Inferior parietal cortex (tissue), 1 donor: ENCODE results near the gene GABBR2.

ENCODE experiments used
- DNase-seq: peaks from one replicate; pipeline ENCODE4 v3.0.0-alpha.2; 2016; ENCODE audit errors: extremely low spot score

GABBR2 gene

DNA sequence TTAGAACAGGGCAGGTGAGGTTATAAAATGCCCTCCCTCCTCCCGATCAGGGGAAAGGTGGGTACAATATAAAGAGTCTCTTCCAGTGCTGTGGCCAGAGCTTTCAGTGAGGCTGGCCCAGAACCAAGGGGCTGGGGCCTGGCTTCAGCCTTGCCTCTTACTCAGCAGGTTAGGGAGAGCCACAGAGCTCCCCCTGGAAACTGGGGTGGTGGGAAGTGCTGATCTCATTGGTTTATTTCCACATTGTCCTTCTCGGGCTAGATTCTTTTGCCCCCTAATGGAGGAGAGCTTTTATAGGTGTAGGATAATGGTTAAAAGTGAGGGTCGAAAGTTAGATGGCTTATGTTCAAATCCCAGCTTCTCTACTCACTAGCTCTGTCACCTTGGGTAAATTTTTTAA lies 266.6 kb downstream of the GABBR2 start:
- DNase-seq, result no peak

DNA sequence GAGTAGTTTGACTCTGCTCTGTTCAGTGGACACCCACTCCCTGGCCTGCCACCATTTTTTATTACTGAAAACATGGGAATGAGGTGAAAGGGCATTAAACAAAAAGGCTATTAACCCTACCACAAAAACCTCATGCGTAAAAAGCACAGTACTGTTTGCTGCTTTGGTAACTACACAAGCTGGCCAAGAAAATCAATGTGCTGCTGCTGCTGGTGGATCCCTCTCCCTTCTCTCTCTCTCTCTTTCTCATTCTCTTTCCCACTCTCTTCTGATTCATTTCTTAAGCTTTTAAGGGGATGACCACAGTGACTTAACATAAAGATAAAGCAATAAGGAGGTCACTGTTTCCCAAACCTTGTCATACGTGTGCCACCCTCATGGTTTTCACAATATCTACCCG lies 270.1 kb downstream of the GABBR2 start:
- no peak for DNase-seq

DNA sequence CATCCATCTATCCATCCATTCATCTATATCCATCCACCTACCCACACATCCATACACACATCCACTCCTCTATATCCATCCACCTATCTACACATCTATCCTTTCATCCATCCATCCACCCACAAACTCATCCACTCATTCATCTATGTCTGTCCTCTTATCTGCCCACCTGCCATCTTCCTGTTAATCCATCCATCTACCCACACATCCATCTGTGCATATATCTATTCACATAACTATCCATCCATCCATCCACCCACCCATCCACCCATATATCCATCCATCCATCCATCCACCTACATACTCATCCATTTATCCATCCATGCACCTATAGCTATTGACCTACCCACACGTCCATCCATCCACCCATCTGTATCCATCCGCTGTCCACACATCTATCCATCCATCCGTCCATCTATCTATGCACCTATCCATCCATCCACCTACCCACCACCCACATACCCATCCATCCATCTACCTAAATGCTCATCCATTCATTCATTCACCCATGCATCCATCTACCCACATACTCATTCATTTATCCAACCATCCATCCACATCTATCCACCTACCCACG lies 271.2 kb downstream of the GABBR2 start:
- no peak for DNase-seq

DNA sequence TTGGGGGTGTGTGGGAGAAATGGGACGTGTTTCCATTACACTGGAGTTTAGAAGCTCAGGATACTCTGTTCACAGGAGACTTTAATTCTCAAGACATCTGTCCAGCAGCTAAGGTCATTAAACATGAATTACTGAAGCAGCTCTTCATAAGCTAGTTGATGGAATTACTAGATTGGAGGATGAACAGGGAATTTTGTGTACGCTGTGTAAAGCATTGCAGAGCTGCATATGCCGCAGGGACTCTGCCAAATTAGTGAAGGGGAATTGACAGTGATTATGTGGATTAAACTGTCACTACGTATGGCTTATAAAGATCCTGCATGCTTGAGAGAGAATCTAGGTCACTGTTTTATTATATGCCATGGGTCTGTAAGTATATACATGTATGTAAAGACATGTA lies 275.8 kb downstream of the GABBR2 start:
- DNase-seq, result no peak

DNA sequence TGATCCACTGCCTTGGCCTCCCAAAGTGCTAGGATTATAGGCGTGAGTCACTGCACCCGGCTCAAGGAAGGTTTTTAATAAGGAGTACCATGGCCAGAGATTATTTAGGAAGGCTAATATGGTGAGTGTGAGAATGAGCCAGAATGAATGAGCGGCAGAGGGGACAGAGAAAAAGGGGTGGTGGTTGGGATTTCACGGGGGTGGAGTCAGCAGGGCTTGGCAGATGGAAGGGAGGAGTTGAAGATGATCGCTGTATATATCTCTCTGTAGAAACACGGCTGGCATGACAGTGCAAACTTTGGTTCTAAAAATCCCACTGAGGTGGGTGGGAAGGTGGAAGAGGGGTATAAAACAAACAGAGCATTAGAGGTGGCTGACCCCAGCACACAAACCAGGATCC lies 276.6 kb downstream of the GABBR2 start:
- DNase-seq, result no peak

DNA sequence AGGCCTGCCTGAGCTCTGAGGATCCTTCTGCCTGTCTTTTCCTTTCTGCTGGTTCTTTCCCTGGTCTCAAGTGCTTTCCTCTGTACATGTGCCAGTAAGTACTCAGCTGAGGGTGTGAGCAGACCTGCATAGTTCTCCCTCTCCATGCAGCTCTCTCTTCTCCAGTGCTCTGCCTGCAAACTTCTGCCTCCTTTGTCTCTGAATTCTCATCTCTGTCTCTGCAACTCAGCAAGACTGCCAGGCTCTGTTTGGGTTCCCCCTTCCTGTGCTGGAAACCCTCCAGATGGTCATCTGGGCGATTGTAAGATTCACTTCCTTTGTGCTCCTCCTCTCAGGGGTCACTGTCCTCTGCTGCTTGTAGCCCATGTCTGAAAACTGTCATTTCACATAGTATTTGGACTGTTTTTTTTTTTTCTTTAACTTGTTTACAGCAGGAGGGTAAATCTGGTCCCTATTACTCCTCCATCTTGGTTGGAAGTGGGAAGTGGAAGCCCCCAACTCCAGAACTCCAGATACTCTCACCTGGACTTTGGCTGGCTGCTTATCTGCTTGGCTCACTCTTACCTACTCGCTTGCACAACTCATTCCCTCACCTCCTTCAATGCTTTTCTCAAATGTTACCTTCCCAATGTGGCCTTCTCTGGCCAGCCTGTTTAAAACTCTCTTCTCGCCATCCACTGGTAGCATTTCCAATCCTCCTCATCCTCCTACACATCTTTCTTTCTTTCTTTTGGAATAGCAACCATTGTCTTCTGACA lies 278.0 kb downstream of the GABBR2 start:
- no peak for DNase-seq

DNA sequence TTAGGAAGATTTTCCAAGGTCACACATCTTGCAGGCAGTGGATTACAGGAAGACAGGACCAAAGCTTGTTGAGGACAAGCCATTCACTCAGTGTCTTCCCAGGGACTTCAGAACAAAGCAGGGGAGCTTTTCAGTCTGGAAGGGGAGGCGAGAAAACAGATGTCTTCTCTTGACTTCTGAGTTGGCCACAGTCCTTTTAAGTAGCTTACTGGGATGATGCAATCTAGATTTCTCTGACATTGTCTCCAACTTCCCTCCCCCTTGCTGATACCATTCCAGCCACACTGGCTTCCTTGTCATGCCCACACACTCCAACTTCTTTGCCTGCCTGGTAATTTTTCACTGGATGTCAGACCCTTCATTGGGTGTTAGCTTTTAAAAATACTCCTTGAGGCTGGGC lies 279.1 kb downstream of the GABBR2 start:
- no peak for DNase-seq

DNA sequence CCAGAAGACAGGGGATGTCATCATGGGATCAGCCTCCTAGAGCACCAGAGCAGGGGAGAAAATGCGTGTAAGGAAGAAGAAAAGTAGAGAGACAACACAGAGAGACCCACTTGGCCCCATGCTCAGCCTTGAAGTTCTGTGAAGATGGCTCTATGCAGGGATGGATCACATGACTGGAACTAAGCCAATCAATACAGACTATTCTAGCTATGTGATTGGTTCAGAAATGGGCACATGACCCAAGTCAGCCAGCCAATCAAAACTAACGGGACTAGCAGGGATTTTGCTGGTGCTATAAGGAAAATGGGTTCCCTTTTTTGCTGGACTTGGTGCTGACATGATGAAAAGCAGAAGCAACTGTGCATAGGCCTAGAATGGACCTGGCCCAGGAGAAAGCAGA lies 280.3 kb downstream of the GABBR2 start:
- DNase-seq, result no peak

DNA sequence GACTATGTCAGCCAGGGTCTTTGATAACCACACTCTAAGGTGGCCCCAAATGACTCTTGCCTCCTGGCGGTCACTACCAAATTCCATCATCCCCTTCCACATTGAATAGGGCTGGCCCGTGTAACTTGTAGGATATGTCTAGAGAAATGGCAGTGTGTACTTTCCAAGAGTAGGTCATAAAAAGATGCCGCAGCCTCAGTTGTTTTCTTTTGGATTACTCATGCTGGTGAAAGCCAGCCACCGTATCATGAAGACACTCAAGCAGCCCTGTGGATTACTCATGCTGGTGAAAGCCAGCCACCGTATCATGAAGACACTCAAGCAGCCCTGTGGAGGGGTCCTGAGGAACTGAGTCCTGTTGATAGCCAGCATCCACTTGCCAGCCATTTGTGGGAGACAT lies 281.2 kb downstream of the GABBR2 start:
- DNase-seq, result no peak

DNA sequence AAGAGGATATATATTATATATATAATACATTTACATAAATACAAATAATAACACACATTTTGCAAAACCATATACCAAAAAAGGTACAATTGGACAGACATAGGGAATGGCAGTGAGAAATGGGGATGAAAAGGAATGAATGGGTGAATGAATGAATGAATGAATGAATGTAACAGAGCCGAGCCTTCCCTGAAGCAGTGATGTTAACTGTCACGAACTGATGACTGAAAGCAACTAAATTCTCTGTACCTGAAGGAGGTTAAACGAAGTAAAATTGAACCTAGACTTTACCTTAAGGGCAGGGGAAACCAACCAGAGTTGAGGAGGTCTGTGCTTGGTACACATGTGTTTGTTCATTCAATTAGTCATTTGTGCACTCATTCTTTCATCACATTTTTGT lies 283.7 kb downstream of the GABBR2 start:
- no peak for DNase-seq

DNA sequence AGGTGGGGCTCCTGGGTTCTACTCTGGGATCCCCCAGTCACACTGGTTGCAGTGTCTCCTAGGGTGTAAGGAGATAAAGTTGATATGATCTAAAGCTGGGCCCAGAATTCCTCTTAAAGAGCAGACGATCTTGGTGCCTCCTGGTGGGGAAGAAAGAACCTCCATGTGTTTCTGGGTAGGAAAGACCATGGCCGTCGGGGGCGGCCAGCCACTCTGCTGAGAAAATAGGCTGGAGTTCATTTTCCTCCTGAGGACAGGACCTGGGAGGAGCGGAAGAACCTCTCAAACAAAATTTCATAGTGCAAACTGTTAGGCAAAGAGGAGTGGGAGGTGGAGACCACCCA lies 289.5 kb downstream of the GABBR2 start:
- no peak for DNase-seq

DNA sequence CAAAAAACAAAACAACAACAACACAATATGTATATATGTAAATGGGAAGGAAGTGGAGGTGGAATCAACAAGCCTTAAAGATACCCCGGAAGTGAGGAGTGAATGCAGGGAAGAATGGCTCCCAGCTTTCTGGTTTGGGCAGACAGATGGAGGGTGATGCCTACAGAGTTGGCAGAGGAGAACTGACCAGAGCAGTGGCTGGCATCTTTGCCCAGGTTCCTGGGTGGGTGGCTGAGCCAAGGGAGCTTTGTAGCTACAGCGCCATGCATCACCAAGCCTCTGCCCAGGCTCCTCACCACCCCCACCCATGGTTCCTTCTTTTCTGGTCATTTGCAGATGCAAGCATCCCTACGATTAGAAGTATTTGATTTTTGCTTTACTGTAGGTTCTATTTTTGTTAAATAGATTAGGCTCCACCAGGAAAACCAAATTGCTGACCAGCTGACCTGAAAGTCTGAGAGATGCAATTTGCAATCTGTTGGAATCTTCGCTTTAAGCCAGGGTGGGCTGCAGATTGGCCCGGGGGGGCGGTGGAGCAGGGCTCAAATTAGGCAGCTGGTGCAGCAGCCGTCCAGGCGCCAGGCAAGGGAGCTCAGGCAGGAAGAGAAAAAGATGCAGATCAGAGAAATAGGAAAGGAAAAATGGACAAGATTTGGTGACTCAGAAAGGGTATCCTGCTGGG lies 290.0 kb downstream of the GABBR2 start:
- DNase-seq, result no peak

DNA sequence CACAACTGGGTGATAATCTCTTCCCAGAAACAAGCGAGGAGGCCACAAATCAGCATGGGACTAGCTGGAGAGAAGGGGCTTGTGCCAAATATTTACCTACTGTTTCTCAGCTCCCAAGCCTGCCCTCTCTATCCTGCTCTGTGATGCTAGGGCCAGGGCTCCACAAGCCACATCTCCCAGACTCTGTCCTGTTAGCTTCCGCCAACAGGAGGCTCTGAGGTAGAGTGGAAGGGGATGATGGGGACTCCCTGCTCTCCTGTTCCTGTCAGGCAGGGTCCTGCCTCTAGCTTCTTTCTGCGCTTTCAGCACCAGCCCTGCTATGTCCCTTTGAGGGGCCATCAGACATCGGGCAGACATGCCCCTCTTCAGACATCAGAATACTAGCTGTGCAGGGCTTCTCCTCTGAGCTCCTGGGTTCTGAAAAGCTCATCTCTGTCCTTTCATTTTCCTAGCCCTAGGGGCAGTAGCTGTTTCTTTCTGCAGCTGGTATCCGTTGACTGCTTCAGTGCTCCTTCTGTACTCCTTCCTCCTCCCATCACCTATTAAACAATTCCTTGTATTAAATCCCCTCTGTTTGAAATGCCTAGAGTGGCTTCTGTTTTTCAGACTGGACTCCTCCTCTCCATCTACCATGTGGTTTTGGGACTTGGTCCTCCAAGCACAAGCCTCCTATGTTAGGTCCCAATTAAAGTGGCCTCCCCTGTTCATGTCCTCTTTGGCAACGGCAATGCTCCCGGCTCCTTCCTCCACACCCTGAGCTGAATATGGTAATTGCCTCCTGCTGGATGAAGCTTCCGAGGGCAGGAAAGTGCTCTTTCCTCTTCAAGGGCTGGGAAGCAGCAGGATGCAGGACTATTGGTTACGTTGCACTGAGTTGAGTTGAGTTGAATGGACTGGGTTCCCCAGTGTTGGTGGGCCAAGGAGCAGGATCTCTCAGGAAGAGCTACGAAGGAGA lies 292.2 kb downstream of the GABBR2 start:
- no peak for DNase-seq

DNA sequence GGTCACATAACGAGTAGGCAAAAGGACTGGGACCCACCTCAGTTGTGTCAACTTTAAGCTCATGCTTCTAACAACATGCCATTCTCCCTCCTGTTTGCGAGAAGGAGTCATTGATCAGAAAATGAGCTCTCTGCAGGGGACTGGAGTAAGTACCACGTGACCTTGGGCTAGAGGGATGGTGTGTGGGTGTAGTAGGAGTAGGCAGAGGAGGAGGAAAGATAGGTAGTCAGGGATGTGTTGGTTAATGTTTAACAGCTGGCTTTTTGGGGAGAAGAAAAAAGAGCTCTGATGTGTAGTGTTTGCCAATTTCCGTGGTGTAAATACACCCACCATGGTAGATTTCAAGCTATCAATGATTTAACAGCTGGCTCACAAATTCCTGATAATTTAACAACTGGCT lies 293.0 kb downstream of the GABBR2 start:
- no peak for DNase-seq

DNA sequence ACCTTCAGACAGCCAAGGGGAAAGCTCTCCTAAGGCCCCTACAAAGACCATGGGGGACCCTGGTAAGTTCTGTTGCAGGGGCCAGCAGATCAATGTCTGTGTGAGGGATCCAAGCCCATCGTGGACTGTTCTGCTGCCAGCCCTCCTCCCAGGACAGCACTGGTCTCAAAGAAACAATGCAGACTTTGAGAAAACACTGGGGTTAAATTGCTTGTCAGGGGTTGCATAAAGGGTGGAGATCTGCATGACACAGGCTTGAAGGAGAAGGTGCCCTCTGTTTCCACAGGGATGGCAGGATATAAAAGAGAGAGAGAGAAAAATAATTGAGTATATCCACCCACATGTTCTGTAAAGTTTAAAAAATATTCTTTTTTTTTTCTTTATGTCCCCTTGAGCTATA lies 295.7 kb downstream of the GABBR2 start:
- no peak for DNase-seq

DNA sequence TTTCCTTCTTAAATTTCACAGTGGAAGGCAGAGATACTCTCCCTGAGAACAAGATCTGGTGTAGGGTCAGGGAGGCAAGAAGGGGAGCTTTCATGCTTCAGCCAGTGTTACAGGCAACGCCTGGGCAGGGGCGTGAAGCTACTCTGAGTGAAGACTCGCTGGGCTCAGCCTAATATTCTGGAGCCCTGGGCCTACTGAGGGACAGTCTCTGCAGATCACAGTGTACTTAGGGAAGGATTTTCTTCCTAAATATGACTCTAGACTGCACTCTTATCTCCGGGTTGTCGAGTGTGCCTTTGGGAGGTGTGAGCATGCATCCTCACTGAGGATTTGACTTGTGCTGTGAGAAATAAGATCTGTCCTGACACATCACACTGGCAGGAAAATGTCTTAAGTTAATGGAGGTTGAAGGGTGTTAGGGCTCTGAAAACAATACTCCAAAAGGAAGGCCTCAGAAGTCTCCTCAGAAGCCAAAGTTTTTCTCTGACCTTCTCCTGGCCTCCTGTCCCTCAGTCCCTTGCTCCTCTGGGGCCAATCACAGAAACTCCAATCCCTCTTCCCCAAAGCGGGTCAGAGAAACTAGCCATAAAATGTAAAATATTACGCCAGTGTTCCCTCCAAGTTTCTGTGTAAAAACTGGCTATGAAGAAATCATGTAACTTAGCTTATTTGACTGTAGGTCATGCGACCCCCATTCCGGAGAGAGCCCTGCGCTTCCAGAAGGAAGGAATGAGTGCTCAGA lies 296.5 kb downstream of the GABBR2 start:
- no peak for DNase-seq

DNA sequence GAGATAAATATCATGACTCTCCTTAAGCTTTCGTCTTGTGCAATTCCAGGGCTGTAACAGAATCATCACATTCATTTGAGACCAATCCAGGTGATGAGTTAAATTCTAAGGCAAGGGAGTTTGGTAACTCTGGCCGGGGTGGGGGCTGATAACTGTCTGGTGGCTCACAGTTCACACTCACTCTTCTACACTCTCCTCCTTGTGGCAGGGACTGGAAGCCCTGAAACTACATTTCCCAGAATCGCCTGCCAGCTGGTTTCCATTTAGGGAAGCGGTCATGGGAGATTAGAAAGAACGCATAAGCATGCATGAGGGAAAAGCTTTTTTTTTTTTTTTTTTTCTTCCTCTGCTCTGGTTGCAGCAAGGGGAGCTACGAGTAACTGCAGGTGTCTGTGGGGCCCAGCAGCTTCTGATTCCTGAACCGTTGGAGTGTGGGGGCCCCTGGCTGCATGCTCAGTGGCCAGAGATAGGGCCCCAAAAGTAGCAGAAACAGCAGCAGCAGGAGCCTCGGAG lies 298.5 kb downstream of the GABBR2 start:
- DNase-seq, result peak; percentile 64

DNA sequence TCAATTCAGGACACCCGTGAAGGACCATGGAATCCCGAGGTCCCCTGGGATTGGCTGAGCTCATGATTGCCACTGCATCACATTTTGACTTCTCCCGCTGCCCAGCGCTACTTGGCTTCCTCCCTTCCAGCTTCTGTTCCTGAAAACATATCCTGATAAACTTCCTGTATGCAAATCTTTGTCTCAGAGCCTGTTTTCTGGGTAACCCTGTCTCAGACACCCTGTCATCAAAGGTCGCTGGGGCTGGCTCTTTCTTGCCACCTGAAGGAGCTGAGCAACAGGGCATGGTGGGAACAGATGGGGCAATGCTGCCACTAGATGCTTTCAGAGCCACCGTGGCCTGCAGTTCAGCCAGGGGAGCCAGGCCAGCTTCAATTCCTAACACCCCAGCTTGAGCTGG lies 299.0 kb downstream of the GABBR2 start:
- DNase-seq, result no peak

DNA sequence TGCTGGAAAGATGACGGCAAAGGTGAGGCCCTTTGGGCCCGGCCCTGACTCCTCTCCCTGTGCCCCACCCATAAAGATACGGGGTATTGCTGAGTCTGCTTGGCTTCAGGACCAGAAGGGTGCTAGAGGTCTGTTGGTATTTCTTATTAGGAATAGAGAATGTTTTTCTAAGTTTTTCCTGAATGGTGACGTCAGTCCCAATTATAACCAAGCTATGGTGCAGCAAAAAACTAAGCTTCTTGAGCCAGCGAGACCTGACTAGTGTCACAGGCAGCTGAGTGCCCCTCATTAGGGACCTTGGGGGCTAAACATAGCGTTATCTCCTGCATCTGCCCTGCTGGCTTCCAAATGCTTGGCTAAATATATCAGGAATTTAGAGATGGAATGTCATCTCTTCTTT lies 302.3 kb downstream of the GABBR2 start:
- DNase-seq, result no peak

DNA sequence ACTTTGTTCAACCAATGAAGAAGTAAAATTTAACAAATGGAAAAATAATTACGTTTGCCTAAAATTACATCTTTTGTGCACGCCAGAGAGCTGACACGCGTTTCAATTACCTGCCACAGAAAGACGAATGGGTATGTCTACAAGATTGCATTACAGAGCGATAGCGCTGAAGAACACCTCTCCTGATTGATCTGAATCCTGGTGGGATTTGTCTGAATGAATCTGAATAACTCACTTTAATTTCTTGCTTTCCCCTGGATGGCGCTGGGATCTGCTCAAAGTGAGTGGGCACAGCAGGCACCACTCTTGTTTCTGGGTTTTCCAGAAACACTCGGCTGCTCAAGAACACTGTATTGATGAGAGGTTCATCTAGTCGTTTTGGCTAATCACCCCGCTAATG lies 304.5 kb downstream of the GABBR2 start:
- DNase-seq, result no peak

DNA sequence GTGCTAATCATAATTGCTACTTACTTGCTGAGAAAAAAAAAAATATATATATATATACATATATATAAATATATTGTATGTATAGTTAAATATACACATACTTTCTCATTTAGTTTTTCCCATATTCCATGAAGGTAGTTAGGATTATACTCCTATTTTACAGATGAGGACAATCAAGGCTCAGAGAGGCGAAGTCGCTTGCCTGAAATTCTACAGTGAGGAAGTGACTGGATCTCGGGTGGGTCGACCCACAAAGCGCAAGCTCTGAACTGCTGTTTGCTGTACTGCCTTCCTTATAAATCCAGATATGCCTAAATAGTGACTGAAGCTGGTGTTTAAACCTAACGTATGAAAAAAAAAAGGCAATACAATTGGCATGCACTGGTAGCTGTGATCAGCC lies 305.0 kb downstream of the GABBR2 start:
- DNase-seq, result no peak
